HG02973 (cell line): ENCODE results near the gene PAEP.

Experiments
- ATAC-seq: cut with Tn5 transposase; IDR thresholded peaks from one replicate; pipeline ENCODE4 v1.9.1; 2021; ENCODE audit warnings: moderate library complexity; ENCODE audit not compliant: unreplicated experiment

PAEP gene

DNA sequence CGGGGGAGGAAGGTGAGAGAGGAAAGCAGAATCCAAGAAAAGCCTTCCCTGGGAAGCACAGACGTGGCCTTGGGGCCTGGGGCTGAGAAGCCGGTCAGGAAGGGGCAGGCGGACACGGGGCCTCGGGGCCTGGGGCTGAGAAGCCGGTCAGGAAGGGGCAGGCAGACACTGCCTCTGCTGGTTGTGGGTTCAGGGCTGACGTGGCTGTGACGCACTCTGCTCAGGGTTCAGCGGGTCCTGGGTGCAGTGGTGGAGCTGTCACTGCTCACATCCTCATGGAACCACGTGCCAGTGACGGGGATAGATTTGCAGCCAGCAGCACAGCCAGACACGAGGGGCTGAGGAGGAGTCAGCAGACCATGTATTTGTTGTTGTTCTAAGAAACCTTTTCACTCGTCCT, 12.8 kb downstream of the PAEP start:
- ATAC-seq: no peak

DNA sequence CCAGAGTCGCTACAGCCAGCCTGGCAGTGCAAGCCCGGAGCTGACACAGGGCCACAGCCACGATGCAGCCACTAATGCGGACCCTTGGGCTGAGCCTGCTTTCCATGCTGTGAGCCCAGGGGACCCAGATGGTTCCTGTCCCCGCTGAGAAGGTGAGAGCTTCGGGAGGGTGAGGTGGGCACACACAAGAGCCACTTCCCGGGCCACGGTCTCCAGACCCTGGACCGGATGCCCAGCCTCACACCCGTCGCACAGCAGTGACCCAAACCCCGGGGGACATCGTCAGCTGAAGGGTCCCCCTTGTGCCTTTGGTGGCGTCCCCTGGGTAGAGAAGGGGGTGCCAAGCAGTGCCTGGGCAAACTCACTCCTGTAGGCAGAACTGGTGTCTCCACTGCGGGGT, 13.4 kb downstream of the PAEP start:
- no peak for ATAC-seq

DNA sequence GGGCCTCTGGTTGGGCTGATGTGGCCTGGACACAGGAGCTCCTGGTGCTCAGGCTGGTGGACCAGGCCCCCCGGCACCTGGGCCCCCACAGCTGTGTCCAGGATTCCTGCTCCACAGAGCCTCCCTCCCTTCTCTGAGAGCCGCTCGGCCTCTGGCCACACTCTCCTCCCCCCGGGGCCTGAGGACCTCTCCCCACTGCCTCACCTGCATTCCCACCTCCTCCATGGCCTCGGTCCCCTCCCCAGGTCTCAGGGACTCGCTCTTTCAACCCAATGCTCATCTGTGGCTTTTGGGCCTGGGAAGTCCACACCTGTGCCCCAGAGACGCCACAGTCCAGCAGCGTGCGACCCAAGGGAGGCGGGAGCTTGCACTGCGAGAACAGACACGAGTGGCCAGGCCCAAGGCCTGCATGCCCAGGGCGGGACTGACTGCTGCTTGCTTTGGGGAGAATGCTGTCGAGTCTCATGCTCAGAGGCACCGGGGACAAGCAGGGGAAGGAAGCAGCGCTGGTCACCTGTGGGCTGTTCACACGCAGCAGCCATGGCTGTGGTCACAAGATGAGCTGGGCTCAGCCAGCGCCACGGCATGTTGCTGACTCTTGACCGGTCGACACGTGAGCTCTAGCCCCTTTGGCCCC, 14.6 kb downstream of the PAEP start:
- no peak for ATAC-seq

DNA sequence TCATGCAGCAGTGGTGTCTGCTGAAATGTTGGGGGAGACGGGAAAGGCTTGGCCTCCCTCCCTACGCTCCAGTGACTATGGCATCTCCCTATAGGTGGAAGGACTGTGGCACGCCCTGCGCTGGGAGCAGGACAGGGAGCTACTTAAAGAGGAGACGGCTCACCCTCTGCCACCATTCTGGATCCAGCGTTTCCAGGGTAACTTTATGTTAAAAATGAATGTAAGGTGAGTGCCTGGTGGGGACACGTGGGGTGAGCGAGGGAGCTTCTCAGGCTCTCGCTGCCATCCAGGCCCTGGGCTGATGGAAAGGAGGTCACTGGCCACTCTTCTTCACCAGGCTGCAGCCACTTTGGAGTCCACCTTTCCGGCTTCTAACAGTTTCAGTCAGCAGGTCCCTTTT, 15.7 kb downstream of the PAEP start:
- ATAC-seq: no peak

DNA sequence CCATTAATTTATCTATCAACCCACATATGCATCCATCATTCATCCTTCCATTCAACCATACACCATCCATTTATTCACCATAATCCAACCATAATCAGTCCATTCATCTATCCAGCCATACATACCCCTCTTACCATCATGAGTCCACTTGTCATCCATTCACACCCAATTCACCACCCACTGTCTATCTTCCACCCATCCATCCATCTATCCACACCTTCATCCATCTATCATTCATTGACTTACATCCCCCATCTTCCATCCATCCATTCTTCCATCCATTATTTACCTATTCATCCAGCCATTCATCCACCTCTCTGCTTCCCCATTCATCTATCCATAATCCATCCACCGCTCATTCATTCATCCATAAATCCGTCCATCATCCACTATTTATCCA, 17.8 kb downstream of the PAEP start:
- ATAC-seq: no peak

DNA sequence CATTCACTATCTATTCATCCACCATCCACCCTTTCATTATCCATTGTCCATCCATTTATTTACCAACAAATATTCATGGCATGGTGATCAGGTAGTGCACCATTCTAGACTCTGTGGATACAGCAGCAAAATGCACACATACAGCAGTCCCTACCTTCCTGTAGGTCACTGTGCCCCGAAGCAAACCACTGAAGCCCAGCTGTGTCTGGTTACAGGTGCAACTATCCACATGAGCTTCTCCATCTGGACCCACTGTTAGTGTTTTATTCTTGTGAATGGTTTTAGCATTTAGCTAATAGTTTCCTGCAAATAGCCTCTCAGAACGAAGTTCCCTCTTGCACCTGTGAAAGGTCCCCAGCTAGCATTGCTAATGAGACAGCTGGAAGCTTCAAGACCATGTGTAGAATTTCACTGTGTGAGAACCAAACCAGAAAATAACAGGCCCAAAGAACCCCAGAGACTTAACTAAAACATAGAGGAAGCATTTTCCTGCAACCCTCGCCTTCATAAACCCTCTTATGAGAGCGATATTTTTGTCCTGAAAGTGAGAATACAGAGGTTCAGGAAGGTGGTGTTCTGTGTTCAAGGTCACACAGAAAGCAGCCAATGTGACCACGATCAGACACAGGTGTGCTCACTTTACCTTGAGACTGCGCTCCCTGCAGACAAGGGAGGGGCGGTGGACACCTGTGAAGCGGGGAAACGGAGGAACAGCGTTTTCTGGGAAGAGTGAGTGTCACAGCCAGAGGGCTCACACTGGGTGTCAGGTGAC, 18.5 kb downstream of the PAEP start:
- no peak for ATAC-seq

DNA sequence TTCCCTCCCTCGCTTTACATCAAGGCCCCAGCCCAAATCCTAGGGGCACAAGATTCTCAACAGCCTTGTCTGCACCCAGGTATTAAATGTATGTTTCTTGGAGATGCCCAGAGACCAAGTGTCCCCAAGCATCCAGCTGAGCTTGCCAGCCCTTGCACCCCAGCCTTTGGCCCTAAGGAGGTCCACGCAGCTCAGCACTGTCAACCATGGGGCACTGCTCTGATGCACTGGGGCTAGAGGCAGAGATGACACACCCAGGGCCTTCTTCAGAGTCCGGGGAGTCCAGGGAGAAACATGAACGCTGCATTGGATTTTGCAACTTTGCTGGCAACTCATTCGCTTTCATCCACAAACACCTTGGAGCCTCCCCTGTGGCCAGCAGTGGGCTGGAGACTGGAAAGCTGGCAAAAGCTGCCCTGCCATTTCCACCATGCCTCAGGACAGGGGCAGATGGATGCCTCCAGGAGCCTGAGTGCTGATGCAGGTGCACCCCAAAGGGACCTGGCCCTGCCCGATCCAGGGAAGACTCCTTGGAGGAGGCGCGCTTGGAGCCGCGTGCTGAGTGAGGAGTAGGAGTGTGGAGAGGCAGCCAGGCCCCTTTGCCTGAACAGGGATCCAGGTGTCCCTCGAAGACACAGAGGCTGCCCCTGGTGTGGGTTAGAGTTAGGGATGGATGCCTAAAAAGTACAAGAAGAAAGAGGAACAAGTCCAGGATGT, 19.3 kb downstream of the PAEP start:
- ATAC-seq: no peak

DNA sequence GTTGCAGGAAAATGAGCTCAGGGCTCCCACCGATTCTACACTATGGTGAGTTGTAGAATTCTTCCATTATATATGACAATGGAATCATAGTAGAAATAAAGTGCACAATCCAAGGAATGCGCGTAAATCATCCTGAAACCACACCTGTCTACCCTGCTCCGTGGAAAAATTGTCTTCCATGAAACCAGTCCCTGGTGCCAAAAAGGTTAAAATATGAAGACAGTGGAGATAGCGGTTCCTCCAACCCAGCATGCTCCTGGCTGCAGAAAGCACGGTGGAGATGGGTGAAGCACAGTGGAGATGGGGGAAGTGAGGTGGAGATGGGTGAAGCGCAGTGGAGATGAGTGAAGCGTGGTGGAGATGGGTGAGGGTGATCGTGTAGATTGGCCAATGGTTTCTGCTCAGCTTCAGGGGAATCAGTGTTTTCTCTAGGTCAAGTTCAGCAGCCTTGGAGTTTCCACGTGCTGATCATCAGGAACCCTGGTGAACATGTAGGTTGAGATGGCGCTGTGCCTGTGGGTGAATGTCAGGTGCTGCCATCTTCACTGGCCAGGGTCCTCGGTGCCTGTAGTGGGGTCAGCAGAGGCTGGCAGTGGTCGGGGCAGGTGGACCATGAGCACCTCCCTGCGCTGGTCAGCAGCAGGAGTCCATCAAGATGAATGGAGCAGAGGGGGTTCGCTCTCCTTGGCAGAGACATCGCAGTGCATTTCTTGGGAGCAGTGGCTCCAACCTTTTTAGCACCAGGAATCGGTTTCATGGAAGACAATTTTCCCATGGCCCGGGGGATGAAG, 20.3 kb downstream of the PAEP start:
- no peak for ATAC-seq

DNA sequence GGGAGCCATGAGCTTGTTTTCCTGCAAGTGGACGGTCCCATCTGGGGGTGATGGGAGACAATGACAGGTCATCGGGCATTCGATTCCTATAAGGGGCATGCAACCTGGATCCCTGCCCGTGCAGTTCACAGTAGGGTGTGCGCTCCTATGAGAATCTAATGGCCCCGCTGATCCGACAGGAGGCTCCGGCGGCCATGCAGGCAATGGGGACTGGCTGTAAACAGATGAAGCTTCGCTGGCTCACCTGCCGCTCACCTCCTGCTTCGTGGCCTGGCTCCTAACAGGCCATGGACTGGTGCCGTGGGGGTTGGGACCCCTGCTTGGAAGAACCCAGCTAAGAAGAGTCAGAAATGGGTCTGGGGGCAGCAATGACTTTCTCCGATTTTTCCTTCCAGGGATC, 21.0 kb downstream of the PAEP start:
- no peak for ATAC-seq

DNA sequence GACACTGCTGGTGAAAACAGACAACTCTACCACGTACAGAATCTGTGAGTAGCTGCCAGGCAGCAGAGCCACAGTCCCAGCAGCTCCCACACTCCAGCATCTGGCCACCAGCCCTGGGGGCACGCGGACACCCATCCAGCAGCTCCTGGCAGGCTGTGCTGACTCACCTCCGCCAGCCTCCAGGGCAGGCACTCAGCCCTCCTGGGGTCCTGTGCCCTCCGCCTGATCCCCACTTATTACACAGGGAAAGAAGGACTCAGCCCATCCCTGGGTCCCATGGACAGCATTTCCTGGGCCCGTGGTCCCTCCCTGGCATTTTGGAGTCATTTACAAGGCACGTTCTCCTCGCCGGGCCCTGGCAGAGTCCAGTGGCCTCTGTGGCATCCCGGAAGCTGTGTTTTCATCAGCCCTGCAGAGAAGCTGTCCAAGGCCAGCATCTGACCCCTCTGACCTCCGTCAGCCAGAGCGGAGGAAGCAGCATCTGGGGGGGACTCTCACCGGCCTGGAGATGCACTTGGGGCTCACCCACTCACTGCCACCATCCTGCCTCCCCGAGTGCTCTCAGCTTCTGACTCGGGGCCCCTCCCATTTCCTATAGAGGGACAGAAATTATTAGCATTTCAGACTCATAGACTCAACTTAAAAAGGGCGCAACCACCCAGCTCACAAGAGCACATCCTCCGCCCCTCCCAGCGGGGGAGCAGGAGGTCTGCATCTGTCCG, 21.6 kb downstream of the PAEP start:
- no peak for ATAC-seq

DNA sequence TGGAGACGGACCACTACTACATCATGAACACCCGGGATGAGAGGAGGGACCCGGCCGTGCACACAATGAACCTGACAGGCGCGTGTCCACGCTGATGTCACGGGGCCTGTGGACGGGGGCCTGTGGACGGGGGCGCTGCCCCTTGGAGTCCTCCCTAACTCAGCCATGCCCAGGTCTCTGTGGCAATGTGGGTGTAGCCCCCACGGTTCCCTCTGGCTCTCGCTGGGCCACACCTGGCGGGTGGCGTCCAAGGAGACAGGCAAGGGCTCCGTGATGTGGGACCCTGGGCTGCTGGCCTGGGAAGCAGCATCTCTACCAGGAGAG, 22.1 kb downstream of the PAEP start:
- ATAC-seq: no peak

DNA sequence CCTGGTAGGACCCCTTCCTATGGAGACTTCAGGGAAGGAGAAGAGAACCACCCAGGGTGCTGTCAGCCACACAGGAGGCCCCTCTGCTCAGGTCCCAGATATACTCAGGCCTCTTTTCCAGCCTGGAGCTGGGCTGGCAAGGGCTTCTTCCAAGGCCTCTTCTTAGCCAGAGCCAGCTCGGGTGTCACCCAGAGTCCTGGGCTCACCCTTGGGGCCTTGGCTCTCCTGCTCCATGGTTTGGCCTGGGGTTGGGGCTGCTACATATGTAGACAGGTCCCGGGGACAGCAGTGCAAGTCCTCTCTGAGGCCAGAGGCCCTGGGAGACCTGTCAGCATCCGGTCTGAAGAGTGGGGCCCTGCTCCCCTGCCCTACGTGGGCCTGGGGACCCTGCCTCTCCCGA, 22.8 kb downstream of the PAEP start:
- no peak for ATAC-seq

DNA sequence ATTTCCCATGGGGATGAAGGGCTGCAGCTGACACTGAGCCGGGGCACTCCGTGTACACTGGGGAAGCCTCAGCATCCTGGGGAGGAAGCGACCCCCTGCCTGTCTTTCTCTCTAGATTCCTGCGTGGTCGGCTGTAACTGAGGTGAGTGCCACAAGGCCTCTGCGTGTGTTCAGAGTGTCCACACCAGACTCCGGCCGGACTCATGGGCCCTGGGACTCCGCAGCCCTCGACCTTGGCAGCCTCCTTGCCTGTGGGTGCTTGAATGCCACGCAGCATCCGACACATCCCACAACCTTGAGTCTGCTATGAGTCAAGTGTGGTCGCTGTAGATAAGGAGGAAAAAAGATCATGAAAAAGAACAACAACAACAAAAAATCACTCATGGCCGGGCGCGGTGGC, 23.4 kb downstream of the PAEP start:
- ATAC-seq: no peak

DNA sequence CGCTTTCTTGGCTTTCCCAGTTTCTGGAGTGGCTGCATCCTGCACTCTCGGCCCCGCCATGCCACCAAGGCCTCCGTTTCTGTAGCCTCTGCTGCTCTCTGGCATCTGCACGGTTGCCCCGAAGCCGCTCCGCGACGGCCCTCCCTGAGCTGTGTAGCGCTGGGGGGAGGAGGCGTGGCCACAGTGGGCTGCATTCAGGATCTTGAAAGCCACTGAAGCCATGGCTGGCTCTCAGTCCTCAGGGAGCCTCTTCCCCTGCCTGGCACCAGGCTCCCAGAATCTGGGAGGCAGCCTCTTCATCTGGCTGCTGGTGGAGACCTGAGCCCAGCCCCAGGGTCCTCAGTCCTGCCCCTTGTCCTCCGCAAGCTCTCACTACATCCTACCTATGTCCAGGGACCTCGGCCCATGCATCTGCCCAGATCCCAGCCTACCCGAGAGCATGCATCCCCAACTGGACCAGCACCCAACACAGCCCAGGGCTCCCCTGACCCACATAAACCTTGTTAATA, 25.1 kb downstream of the PAEP start:
- no peak for ATAC-seq

DNA sequence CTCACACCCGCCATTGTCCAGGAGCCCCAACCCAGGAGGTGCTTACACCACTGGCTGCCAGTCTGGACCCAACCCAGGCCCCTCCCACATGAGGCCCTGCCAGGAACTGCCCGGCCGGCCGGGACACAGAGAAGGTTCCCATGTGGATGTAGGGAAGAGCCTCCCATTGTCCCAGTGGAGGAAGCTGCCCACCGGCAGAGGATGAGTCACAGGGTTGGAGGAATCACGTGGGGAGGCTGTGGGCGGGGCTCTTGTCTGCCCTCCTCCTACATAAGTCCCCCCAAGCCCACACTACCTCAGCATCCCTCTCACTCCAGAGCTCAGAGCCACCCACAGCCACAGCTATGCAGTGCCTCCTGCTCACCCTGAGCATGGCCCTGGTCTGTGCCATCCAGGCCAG, 26.1 kb downstream of the PAEP start:
- no peak for ATAC-seq

DNA sequence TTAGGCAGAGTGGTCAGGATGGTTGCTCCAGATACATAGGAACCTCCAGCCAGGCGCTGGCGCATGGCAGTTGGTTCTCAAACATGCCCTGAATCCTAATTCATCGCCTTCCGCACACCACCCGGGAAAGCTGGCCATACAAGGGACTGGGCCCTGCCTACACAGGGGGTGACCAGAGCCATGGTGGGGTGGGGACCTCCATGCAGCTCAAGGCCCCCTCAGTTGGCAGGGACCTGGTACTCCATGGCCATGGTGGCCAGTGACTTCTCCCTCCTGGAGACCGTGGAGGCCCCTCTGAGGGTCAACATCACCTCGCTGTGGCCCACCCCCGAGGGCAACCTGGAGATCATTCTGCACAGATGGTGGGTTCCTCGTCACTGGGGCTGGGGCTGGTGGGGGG, 26.8 kb downstream of the PAEP start:
- no peak for ATAC-seq

DNA sequence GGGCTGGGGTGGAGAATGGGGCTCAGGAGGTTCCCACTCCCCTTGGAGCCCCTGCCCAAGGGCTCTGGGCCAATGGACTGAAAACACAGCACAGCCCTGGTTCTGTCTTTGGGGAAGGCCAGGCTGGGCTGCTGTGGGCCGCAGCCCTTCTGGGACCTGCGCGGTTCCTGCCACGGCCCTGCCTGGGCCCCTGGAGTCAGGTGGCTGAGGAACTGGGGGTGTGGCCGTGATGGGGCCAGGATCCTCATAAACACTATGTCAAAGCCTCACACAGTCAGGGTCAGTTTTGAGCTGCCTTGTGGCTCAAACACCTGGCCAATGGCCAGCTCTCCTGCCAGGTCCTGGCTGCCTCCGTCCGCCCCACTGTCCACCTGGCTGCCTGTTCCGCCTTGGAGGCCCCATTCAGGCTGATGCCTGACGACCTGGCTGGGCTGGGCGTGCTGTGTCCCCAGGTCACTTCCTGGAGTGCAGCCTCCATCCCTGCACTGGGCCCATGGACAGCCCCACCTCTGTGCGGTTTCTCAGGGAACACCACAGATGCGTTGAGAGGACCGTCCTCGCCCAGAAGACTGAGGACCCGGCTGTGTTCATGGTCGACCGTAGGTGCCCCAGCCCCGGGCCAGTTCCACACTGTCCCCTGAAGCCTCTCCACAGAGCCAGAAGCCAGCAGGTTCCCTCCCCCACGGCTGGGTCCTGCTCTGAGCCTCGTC, 27.5 kb downstream of the PAEP start:
- ATAC-seq: no peak

DNA sequence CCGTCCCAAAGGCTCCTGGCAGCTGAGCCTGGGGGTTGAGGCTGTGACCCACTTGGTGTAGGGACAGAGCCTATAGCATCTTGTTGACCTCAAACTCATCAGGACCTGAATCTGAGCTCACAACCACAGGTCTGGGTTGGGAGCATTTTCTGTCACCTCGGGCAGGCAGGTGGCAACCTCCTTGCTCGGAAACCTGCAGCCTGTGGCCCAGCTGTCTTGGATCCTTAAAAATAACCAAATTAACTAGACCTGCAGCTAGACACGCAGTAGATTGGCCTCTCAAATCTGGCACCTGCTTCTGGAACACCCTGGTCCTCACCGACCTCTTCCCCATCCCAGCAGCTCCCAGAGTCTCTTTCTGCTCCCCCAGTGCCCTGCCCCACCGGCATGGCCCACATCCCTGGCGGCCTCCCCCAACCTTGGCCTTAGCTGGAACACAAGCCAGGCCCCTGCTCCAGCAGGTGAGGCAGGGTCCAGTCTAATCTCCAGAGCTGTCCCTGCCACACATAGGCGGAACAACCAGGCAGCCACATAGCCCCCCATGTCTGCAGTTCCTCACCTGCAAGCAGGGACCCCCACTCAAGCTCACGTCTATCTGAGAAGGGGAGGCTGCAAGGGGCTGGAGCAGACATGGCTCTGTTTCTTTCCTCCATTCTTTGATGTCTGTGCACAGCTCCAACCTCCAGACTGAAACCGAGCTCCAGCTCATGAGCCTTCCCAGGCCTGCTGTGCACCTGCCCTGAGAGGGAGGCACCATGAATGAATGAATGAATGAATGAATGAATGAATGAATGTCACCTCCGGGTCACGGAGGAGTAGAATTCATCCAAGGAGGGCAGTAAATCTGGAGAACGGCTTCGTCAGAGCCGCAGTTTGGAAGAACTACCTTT, 28.3 kb downstream of the PAEP start:
- ATAC-seq: no peak

DNA sequence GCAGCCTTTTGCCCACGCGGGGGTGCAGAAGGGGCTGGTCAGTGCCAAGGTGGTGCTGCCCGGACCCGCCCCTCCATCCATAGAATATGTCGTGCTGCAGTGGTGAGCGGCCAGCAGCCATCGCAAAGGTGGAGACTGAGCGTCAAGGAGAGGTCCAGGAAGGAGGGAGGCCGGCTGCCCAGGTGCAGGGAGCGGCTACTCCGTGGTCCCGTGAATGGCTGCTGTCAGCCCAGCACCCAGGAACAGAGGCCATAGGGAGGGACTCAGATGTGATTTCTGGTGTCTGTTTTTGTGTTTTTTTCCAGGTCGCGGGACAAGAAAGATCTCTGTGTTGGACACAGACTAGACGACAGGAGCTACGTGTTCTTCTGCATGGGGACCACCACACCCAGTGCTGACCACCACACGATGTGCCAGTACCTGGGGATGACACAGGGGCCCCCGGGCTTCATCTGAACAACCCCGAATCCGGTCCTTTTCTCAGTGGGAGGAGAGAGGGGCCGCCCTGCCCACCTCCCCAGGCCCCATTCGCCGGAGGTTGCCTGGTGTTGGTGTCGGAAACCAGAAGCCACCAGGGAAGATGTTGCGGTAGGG, 29.0 kb downstream of the PAEP start:
- ATAC-seq: no peak
